Smooth muscle cell (in vitro differentiated cells): ENCODE measurements around the gene TAS2R40. TPM values are rescaled to one million over a fixed set of nuclear protein-coding genes. Genes with fewer than 3 reads are reported as not detected.

Experiments
- DNase-seq: peaks from one replicate; lab custom pipeline; 2025; ENCODE audit not compliant: unreplicated experiment; lab: John Stamatoyannopoulos, UW
- H2AFZ ChIP-seq: fragments of 200-600 bp; sonication (generic); 2 replicates; pipeline ENCODE4 v1.6.0; 2016; ENCODE audit warnings: antibody characterized with exemption, low read depth, mild to moderate bottlenecking
- H3F3A ChIP-seq: fragments of 200-600 bp; sonication (generic); 2 replicates; pipeline ENCODE4 v1.6.0; 2017; ENCODE audit warnings: antibody characterized with exemption, low read depth
- H3K27ac ChIP-seq: fragments of 200-600 bp; sonication (generic); 2 replicates; pipeline ENCODE4 v1.5.1; 2016; ENCODE audit warnings: low read depth, mild to moderate bottlenecking
- H3K27me3 ChIP-seq: fragments of 200-600 bp; sonication (generic); 2 replicates; pipeline ENCODE4 v1.6.1; 2016; ENCODE audit warnings: low read depth, mild to moderate bottlenecking
- H3K36me3 ChIP-seq: fragments of 200-600 bp; sonication (generic); 2 replicates; pipeline ENCODE4 v1.5.1; 2016; ENCODE audit warnings: low read depth
- H3K4me1 ChIP-seq: fragments of 200-600 bp; sonication (generic); 2 replicates; pipeline ENCODE4 v1.5.1; 2016; ENCODE audit warnings: low read depth
- H3K4me2 ChIP-seq: fragments of 200-600 bp; sonication (generic); 2 replicates; pipeline ENCODE4 v1.6.0; 2016; ENCODE audit warnings: mild to moderate bottlenecking
- H3K4me3 ChIP-seq: fragments of 200-600 bp; sonication (generic); 2 replicates; pipeline ENCODE4 v1.5.1; 2016; ENCODE audit warnings: mild to moderate bottlenecking
- H3K79me2 ChIP-seq: fragments of 200-600 bp; sonication (generic); 2 replicates; pipeline ENCODE4 v1.6.0; 2016; ENCODE audit warnings: low read depth, mild to moderate bottlenecking
- H3K9ac ChIP-seq: fragments of 200-600 bp; sonication (generic); 2 replicates; pipeline ENCODE4 v1.6.0; 2016; ENCODE audit warnings: low read depth
- H3K9me3 ChIP-seq: fragments of 200-600 bp; sonication (generic); replicated peaks from 2 replicates; pipeline ENCODE4 v1.5.1; 2016; ENCODE audit warnings: low read depth
- H4K20me1 ChIP-seq: fragments of 200-600 bp; sonication (generic); 2 replicates; pipeline ENCODE4 v1.6.0; 2016; ENCODE audit warnings: low read depth
- WGBS: methylation state at CpG from one replicate; pipeline ENCODE4 v1.1.7; 2016; ENCODE audit warnings: low lambda C conversion rate; 5-methylcytosine and 5-hydroxymethylcytosine counted together
- polyA plus RNA-seq: library from polyadenylated mRNA; unstranded; fragments of >200 nt; fragmentation: Nextera tagmentation; extraction: Ambion mirVana; gene quantifications from 2 replicates; pipeline ENCODE4 v1.2.1, GENCODE V29; 2016
- total RNA-seq: library from RNA; depleted of rRNA; stranded (reverse); fragments of >200 nt; gene quantifications from 2 replicates; pipeline ENCODE4 v1.2.3, GENCODE V29; 2014
- TF ChIP-seq, protein P1 (sequence below): fragments of 200-600 bp; sonication (generic); IDR thresholded peaks from 2 replicates; pipeline ENCODE4 v1.5.1; 2017; ENCODE audit warnings: borderline replicate concordance, mild to moderate bottlenecking, antibody characterized with exemption; ENCODE audit not compliant: insufficient read depth, poor library complexity, severe bottlenecking

TAS2R40 gene
- total and polyA plus RNA-seq, 2 experiments from 2014 or later: not detected

GRCh38 chr7:143227806-143228205 lies 6.0 kb downstream of the TAS2R40 start:
- Histone ChIP-seq H3K79me2 (no peaks in the 10 kb centered on the region), H3K4me3 (no peak overlapping the region), H3K27me3 (no peaks in the 10 kb centered on the region), H3K4me1 (peaks cover 8% of the 10 kb centered on the region), H3K27ac (no peak overlapping the region), H2AFZ (no peak overlapping the region), H4K20me1 (no peaks in the 10 kb centered on the region), H3K36me3 (no peaks in the 10 kb centered on the region), H3K4me2 (no peak overlapping the region), H3K9me3 (no peaks in the 10 kb centered on the region), H3F3A (peaks cover 2% of the 10 kb centered on the region), H3K9ac (no peak overlapping the region)
- no peak for DNase-seq
- WGBS: 63% methylated on average over 1 of the region's 1 CpG
- TF ChIP-seq, protein P1, sequence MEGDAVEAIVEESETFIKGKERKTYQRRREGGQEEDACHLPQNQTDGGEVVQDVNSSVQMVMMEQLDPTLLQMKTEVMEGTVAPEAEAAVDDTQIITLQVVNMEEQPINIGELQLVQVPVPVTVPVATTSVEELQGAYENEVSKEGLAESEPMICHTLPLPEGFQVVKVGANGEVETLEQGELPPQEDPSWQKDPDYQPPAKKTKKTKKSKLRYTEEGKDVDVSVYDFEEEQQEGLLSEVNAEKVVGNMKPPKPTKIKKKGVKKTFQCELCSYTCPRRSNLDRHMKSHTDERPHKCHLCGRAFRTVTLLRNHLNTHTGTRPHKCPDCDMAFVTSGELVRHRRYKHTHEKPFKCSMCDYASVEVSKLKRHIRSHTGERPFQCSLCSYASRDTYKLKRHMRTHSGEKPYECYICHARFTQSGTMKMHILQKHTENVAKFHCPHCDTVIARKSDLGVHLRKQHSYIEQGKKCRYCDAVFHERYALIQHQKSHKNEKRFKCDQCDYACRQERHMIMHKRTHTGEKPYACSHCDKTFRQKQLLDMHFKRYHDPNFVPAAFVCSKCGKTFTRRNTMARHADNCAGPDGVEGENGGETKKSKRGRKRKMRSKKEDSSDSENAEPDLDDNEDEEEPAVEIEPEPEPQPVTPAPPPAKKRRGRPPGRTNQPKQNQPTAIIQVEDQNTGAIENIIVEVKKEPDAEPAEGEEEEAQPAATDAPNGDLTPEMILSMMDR: no peak

GRCh38 chr7:143229054-143229790 lies 7.4 kb downstream of the TAS2R40 start:
- Histone ChIP-seq H3K9me3 (no peaks in the 10 kb centered on the region), H3K4me1 (peaks cover 8% of the 10 kb centered on the region), H3K9ac (no peak overlapping the region), H3K36me3 (no peaks in the 10 kb centered on the region), H3K4me3 (no peak overlapping the region), H3K27me3 (no peaks in the 10 kb centered on the region), H3K79me2 (no peaks in the 10 kb centered on the region), H3K27ac (peak overlapping the region; percentile 18), H3F3A (peaks cover 2% of the 10 kb centered on the region), H3K4me2 (peak overlapping the region; percentile 52), H4K20me1 (no peaks in the 10 kb centered on the region), H2AFZ (peak overlapping the region; percentile 91)
- DNase-seq: no peak
- WGBS: 33% methylated on average over 9 of the region's 9 CpGs
- TF ChIP-seq, protein P1: no peak

DNA sequence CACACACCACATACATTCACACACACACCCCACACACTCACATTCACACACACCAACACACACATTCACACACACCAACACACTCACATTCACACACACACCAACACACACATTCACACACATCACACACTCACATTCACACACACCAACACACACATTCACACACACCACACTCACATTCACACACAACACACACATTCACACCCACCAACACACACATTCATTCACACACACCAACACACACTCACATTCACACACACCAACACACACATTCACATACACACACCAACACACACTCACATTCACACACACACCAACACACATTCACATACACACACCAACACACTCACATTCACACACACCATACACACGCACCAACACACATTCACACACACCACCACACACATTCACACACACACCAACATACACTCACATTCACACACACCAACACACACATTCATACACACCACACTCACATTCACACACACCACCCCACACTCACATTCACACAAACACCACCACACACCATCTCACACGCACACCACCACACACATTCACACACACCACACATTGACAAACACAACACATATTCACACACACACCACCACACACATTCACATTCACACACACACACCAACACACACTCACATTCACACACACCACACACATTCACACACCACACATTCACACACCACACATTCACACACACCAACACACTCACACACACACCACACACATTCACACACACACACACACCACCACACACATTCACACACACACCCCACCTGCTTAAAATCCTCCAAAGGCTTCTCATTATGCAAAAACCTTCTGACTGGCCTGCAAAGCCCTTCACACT lies 9.0 kb downstream of the TAS2R40 start:
- Histone ChIP-seq H3K4me3 (no peak overlapping the region), H3K4me1 (peaks cover 8% of the 10 kb centered on the region), H3K9ac (no peak overlapping the region), H2AFZ (no peak overlapping the region), H4K20me1 (no peaks in the 10 kb centered on the region), H3K27me3 (no peaks in the 10 kb centered on the region), H3K4me2 (no peak overlapping the region), H3K27ac (no peak overlapping the region), H3K9me3 (no peaks in the 10 kb centered on the region), H3K36me3 (no peaks in the 10 kb centered on the region), H3K79me2 (no peaks in the 10 kb centered on the region), H3F3A (peaks cover 2% of the 10 kb centered on the region)
- TF ChIP-seq, protein P1: no peak
- 100% methylated on average over 2 of the region's 2 CpGs for WGBS
- DNase-seq: no peak
